ENCODE data around the gene MRPL41.
A peak's percentile ranks its signal among the peaks of the same experiment; 100 is the strongest.
"Not testable (repeated sequence)": the region's sequence is repeated elsewhere in the genome, so short reads cannot be mapped to it uniquely, and the experiment has no call there.

MRPL41 gene

GRCh38 chr9:137553654-137554053 lies 2.0 kb downstream of the MRPL41 start:
- not testable (repeated sequence) for H3K9me3 Mint-ChIP-seq; H3K4me1 Mint-ChIP-seq; ATAC-seq (ENCODE audit: low read depth); H3K27ac Mint-ChIP-seq; DNase-seq (ENCODE audit: low spot score in 2 of 2); H3K4me3 Mint-ChIP-seq; H3K27me3 Mint-ChIP-seq
- H3K36me3 Mint-ChIP-seq, result peaks cover 16% of the 10 kb centered on the region

GRCh38 chr9:137554349-137554748 lies 2.7 kb downstream of the MRPL41 start:
- H3K36me3 Mint-ChIP-seq, result peaks cover 16% of the 10 kb centered on the region
- ATAC-seq (ENCODE audit: low read depth), result no peak
- no peaks in the 10 kb centered on the region for H3K9me3 Mint-ChIP-seq
- no peak for DNase-seq (ENCODE audit: low spot score in 2 of 2)
- no peak overlapping the region for H3K27ac Mint-ChIP-seq
- peaks cover 10% of the 10 kb centered on the region for H3K4me1 Mint-ChIP-seq
- H3K4me3 Mint-ChIP-seq, result no peak overlapping the region
- no peaks in the 10 kb centered on the region for H3K27me3 Mint-ChIP-seq

- no peaks in the 10 kb centered on the region for H3K27me3 Mint-ChIP-seq
- no peaks in the 10 kb centered on the region for H3K9me3 Mint-ChIP-seq
- H3K4me3 Mint-ChIP-seq, result no peak overlapping the region
- peaks cover 21% of the 10 kb centered on the region for H3K36me3 Mint-ChIP-seq
- ATAC-seq (ENCODE audit: low read depth) (no peak), DNase-seq (ENCODE audit: low spot score in 2 of 2) (no peak)
- peaks cover 5% of the 10 kb centered on the region for H3K4me1 Mint-ChIP-seq
- no peak overlapping the region for H3K27ac Mint-ChIP-seq
These were observed 3.5 kb downstream of the MRPL41 start for GRCh38 chr9:137555179-137555578.

GRCh38 chr9:137556069-137556838 lies 4.6 kb downstream of the MRPL41 start:
- H3K27me3 Mint-ChIP-seq, result no peaks in the 10 kb centered on the region
- no peak for ATAC-seq (ENCODE audit: low read depth)
- no peak for DNase-seq (ENCODE audit: low spot score in 2 of 2)
- H3K27ac Mint-ChIP-seq, result no peak overlapping the region
- peaks cover 22% of the 10 kb centered on the region for H3K36me3 Mint-ChIP-seq
- H3K4me1 Mint-ChIP-seq, result peaks cover 3% of the 10 kb centered on the region
- H3K9me3 Mint-ChIP-seq, result no peaks in the 10 kb centered on the region
- H3K4me3 Mint-ChIP-seq, result no peak overlapping the region

DNA sequence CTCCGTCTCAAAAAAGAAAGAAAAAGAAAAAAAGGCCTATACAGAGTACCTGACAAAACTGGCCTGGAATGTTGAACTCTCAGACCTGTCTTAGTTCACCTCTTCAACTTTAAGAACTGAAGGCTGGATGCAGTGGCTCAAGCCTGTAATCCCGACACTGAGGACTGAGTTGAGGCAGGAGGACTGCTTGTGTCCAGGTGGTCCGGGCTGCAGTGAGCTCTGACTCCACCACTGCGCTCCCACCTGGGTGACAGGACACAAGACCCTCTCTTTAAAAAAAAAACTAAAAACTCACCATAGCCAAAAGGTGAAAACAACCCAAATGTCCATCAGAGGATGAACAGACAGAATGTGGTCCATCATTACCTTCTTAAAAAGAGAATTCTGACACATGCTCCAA lies 6.4 kb downstream of the MRPL41 start:
- Mint-ChIP-seq H3K36me3 (peaks cover 28% of the 10 kb centered on the region), H3K4me1 (no peaks in the 10 kb centered on the region), H3K27me3 (no peaks in the 10 kb centered on the region), H3K9me3 (no peaks in the 10 kb centered on the region), H3K27ac (no peak overlapping the region), H3K4me3 (no peak overlapping the region)
- DNase-seq (ENCODE audit: low spot score in 2 of 2), result no peak
- no peak for ATAC-seq (ENCODE audit: low read depth)

GRCh38 chr9:137564134-137564533 lies 12.5 kb downstream of the MRPL41 start:
- Mint-ChIP-seq H3K36me3 (peaks cover 33% of the 10 kb centered on the region), H3K9me3 (peaks cover 6% of the 10 kb centered on the region), H3K27ac (no peak overlapping the region), H3K4me1 (peaks cover 14% of the 10 kb centered on the region), H3K4me3 (no peak overlapping the region), H3K27me3 (no peaks in the 10 kb centered on the region)
- DNase-seq (ENCODE audit: low spot score in 2 of 2), result no peak
- no peak for ATAC-seq (ENCODE audit: low read depth)

GRCh38 chr9:137564817-137565411 lies 13.2 kb downstream of the MRPL41 start:
- Mint-ChIP-seq H3K27me3 (no peaks in the 10 kb centered on the region), H3K9me3 (peaks cover 9% of the 10 kb centered on the region)

DNA sequence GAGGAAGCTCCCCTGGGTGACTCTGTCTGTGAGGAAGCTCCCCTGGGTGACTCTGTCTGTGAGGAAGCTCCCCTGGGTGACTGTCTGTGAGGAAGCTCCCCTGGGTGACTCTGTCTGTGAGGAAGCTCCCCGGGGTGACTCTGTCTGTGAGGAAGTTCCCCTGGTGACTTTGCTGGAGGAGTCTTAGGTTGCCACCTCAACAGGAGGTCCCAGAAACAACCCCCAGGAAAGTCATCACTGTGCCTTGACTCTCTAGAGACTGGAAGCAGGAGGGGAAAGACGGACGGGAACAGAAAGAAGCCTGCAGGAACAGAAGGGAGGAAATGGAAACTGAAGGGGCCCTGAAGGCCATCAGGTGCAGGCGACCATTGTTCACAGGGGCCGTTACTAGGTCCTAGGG lies 16.8 kb downstream of the MRPL41 start:
- not testable (repeated sequence) for H3K27me3 Mint-ChIP-seq; DNase-seq (ENCODE audit: low spot score in 2 of 2); H3K9me3 Mint-ChIP-seq; H3K4me3 Mint-ChIP-seq
- H3K27ac Mint-ChIP-seq, result peak overlapping the region; percentile 52
- peak; percentile 60 for ATAC-seq (ENCODE audit: low read depth)
- H3K36me3 Mint-ChIP-seq, result peaks cover 29% of the 10 kb centered on the region
- peaks cover 24% of the 10 kb centered on the region for H3K4me1 Mint-ChIP-seq

More at GRCh38 chr9:137564817-137565411, 13.2 kb downstream of the MRPL41 start:
- Mint-ChIP-seq H3K36me3 (peaks cover 29% of the 10 kb centered on the region), H3K27ac (no peak overlapping the region), H3K4me1 (peaks cover 18% of the 10 kb centered on the region), H3K4me3 (no peak overlapping the region)
- ATAC-seq (ENCODE audit: low read depth) (no peak), DNase-seq (ENCODE audit: low spot score in 2 of 2) (no peak)

GRCh38 chr9:137569609-137570203 lies 18.0 kb downstream of the MRPL41 start:
- ATAC-seq (ENCODE audit: low read depth) (no peak), DNase-seq (ENCODE audit: low spot score in 2 of 2) (no peak)
- no peak overlapping the region for H3K27ac Mint-ChIP-seq
- H3K9me3 Mint-ChIP-seq, result peaks cover 6% of the 10 kb centered on the region
- no peak overlapping the region for H3K4me3 Mint-ChIP-seq
- peaks cover 17% of the 10 kb centered on the region for H3K4me1 Mint-ChIP-seq
- peaks cover 20% of the 10 kb centered on the region for H3K36me3 Mint-ChIP-seq
- H3K27me3 Mint-ChIP-seq, result no peaks in the 10 kb centered on the region

DNA sequence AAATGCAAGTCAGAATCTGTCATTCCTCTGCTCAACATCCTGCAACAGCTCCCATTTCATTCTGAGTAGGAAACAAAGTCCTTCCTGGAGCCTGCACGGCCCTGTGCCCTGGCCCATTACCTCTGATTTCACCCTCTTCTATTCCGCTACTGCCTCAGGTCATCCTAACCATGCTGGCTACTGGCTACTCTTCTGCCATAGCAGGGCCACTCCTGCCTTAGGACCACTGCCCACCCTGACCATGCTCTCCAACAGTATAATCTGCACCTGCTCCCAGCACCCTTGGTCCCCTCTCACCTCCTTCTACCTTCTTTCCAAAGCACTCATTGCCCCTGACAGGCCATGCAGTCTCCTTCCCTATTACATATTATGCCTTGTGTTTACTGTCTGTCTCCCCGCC lies 18.9 kb downstream of the MRPL41 start:
- peaks cover 6% of the 10 kb centered on the region for H3K9me3 Mint-ChIP-seq
- H3K36me3 Mint-ChIP-seq, result peaks cover 21% of the 10 kb centered on the region
- no peaks in the 10 kb centered on the region for H3K27me3 Mint-ChIP-seq
- no peak for DNase-seq (ENCODE audit: low spot score in 2 of 2)
- H3K4me3 Mint-ChIP-seq, result no peak overlapping the region
- H3K27ac Mint-ChIP-seq, result no peak overlapping the region
- ATAC-seq (ENCODE audit: low read depth), result no peak
- peaks cover 24% of the 10 kb centered on the region for H3K4me1 Mint-ChIP-seq

DNA sequence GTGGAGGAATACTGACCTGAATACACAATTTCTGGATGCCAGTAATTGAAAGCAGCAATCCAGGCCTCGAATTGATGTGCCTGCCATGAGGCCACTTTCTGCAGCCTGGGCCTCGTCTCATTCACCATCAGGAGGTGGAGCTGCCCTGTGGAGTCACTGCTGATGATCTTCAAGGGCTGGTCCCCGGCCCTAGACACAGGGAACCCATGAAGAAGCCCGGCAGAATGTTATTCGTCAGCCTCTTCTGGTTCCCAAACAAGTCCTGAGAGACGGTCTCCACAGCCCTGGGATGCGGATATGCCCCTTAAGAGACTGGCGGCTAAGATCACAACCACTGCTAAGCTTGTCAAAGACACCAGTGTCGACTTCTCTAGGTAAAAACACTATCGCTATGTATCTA lies 22.5 kb downstream of the MRPL41 start:
- ATAC-seq (ENCODE audit: low read depth), result no peak
- no peak overlapping the region for H3K4me3 Mint-ChIP-seq
- H3K36me3 Mint-ChIP-seq, result peaks cover 22% of the 10 kb centered on the region
- H3K4me1 Mint-ChIP-seq, result peaks cover 34% of the 10 kb centered on the region
- H3K27me3 Mint-ChIP-seq, result no peaks in the 10 kb centered on the region
- H3K27ac Mint-ChIP-seq, result no peak overlapping the region
- H3K9me3 Mint-ChIP-seq, result peaks cover 3% of the 10 kb centered on the region
- DNase-seq (ENCODE audit: low spot score in 2 of 2), result no peak

- Mint-ChIP-seq H3K9me3 (no peaks in the 10 kb centered on the region), H3K27ac (peak overlapping the region; percentile 66), H3K4me1 (peaks cover 29% of the 10 kb centered on the region), H3K36me3 (peaks cover 21% of the 10 kb centered on the region), H3K27me3 (no peaks in the 10 kb centered on the region), H3K4me3 (peak overlapping the region; percentile 19)
- ATAC-seq (ENCODE audit: low read depth) (peak; percentile 37), DNase-seq (ENCODE audit: low spot score in 2 of 2) (no peak)
These were observed 23.7 kb downstream of the MRPL41 start for GRCh38 chr9:137575364-137575715.

GRCh38 chr9:137575716-137576411 lies 24.2 kb downstream of the MRPL41 start:
- H3K9me3 Mint-ChIP-seq, result no peaks in the 10 kb centered on the region
- DNase-seq (ENCODE audit: low spot score in 2 of 2), result no peak
- H3K27ac Mint-ChIP-seq, result peak overlapping the region; percentile 66
- H3K4me1 Mint-ChIP-seq, result peaks cover 24% of the 10 kb centered on the region
- H3K27me3 Mint-ChIP-seq, result no peaks in the 10 kb centered on the region
- H3K36me3 Mint-ChIP-seq, result peaks cover 16% of the 10 kb centered on the region
- peak overlapping the region; percentile 32 for H3K4me3 Mint-ChIP-seq
- peak; percentile 21 for ATAC-seq (ENCODE audit: low read depth)
